ENCODE results near the gene RAMP2. TPM values are rescaled to one million over a fixed set of nuclear protein-coding genes. Genes with fewer than 3 reads are reported as not detected.

The RAMP2 gene
- total RNA-seq, 1 experiment from 2014 or later, result not detected

DNA sequence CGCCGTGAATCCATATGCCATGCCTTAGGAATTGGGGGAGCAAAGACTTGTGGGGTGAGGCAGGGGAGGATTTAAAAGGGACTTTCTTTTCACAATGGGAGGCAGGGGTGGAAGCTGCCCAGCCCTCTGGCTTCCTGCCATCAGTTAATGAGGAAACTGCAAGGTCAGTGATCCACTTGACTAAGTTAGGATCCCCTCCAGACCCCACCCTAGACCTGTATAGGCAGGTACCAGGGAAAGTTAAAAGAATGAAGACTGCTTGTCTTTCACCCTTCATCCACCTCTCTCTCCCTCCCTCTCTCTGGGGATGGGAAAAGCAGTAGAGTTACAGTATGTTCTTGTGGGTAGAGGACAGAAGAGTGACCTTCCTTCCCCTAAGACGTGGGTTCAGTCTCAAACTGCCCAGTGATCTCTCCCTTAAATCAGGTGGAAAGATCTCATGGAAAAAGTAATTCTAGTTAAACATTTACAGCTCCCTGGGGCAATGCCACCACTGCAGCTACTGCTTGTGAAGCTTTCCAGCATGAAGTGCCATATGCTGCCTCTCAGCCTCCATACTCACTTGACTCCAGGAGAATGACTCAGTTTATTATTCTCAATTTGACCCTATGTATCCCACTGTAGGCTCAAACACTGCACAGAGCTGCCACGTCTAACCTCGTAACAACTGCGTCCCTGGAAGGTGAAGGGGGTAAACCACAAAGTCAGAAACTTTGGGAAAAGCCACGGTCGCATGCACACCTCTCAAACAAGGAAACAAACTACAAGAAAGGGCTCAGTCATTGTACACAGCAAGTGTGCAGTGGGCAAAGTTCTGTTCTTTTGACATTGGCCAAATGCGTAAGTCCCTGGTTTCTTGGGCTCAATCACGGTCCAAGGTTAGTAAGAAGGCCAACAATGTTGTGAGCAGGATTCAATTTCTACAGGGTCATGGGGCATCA, 36.3 kb downstream of the RAMP2 start:
- Mint-ChIP-seq H3K4me1 (ENCODE audit: insufficient read depth, unreplicated experiment) (peaks cover 17% of the 10 kb centered on the region), H3K4me3 (ENCODE audit: unreplicated experiment) (peak overlapping the region; percentile 83), H3K36me3 (ENCODE audit: insufficient read depth, unreplicated experiment) (no peaks in the 10 kb centered on the region), H3K27ac (ENCODE audit: low read depth, unreplicated experiment) (peak overlapping the region; percentile 87), H3K9me3 (ENCODE audit: unreplicated experiment) (no peaks in the 10 kb centered on the region), H3K27me3 (ENCODE audit: insufficient read depth, unreplicated experiment) (no peaks in the 10 kb centered on the region)
- DNase-seq (ENCODE audit: unreplicated experiment), result no peak
- ChIA-PET CTCF (interaction anchor here (0.6 to 1.6 kb wide), 3 partner anchors 10 to 117 kb away, joined by 3 to 5 read pairs (median 3); no protein-coding TSS in a partner anchor), POLR2A (interaction anchor here (0.6 to 2.7 kb wide), 12 partner anchors 10 to 74 kb away, joined by 3 to 19 read pairs (median 4); partner anchors contain the start of genes BECN1 and VPS25)
- intact Hi-C loops (cut with micrococcal nuclease), result no loop called here
- TF ChIP-seq, protein P1, sequence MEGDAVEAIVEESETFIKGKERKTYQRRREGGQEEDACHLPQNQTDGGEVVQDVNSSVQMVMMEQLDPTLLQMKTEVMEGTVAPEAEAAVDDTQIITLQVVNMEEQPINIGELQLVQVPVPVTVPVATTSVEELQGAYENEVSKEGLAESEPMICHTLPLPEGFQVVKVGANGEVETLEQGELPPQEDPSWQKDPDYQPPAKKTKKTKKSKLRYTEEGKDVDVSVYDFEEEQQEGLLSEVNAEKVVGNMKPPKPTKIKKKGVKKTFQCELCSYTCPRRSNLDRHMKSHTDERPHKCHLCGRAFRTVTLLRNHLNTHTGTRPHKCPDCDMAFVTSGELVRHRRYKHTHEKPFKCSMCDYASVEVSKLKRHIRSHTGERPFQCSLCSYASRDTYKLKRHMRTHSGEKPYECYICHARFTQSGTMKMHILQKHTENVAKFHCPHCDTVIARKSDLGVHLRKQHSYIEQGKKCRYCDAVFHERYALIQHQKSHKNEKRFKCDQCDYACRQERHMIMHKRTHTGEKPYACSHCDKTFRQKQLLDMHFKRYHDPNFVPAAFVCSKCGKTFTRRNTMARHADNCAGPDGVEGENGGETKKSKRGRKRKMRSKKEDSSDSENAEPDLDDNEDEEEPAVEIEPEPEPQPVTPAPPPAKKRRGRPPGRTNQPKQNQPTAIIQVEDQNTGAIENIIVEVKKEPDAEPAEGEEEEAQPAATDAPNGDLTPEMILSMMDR (IDR thresholded peaks at IDR 0.05; ENCODE audit: unreplicated experiment), result no peak
- TSS peak; percentile 88 for BruUV-seq (replicated peaks)

DNA sequence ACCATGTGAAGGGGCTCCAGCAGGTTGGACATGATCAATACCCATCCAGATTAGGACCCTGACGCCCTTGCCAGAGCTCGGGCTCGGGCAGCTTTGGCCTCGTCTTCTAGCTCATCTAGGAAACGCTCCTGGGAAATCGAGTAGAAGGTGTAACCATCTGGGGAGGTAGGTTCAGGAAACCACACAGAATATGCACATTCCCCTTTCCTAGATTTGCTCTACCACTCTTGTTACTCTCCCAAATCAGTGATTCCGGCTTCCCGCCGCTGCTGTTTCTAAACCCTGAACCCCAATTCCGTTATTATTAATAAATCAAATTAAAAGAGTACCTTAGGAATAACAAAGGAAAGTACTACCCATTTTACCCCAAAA, 37.0 kb downstream of the RAMP2 start:
- peaks cover 17% of the 10 kb centered on the region for H3K4me1 Mint-ChIP-seq (ENCODE audit: insufficient read depth, unreplicated experiment)
- H3K4me3 Mint-ChIP-seq (ENCODE audit: unreplicated experiment), result peak overlapping the region; percentile 83
- TF ChIP-seq, protein P1 (IDR thresholded peaks at IDR 0.05; ENCODE audit: unreplicated experiment), result no peak
- no peak for DNase-seq (ENCODE audit: unreplicated experiment)
- peak overlapping the region; percentile 87 for H3K27ac Mint-ChIP-seq (ENCODE audit: low read depth, unreplicated experiment)
- H3K36me3 Mint-ChIP-seq (ENCODE audit: insufficient read depth, unreplicated experiment), result no peaks in the 10 kb centered on the region
- BruUV-seq (replicated peaks), result no TSS peak
- no peaks in the 10 kb centered on the region for H3K9me3 Mint-ChIP-seq (ENCODE audit: unreplicated experiment)
- CTCF ChIA-PET, result interaction anchor here (0.6 to 1.6 kb wide), 2 partner anchors 34 to 118 kb away, joined by 3 to 5 read pairs; no protein-coding TSS in a partner anchor
- POLR2A ChIA-PET, result interaction anchor here (0.6 to 2.7 kb wide), 17 partner anchors 9 to 374 kb away, joined by 3 to 19 read pairs (median 3); partner anchors contain the start of genes BECN1 and VPS25
- H3K27me3 Mint-ChIP-seq (ENCODE audit: insufficient read depth, unreplicated experiment), result no peaks in the 10 kb centered on the region
- intact Hi-C loops (cut with micrococcal nuclease), result no loop called here

DNA sequence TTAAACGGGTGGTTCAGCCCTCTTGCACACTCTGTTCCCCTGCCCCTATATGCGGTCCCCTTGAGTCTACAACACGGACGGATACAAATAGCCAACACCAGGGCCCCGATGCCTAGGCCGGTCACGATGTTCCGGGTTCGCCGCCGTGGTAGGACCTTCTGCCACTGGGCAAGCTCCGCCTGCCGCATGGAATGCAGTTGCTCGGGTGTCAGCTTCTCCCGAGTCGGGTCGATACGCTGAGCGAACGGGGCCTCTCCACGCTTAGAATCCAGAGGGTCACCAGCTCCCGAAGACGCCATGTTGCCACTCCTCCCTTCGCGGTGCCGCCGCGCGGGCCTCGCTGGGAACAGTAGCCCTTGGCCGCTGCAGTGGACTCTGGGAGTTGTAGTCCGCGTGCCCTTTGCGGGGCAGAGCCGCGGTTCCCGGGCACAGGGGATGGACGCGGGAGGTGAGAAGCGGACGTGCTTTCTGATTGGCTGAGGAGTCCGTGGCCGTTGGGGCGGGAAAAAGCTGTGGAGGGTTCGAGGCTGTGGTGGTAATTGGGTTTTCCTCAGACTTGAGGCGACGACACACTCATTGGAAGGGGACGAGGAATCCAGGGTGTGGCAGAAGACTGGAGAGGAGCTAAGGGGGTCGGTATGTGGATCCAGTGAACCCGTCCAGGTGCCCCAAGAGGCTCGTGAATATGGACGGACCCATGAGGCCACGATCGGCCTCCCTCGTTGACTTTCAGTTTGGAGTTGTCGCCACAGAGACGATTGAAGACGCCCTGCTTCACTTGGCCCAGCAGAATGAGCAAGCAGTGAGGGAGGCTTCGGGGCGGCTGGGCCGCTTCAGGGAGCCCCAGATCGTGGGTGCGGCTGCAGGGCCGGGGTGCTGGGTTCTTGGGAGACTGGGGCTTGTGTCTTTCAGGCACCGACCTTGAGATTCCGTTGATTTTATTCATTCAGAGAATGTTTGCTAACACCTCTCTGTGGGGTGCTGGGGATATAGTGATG, 37.7 kb downstream of the RAMP2 start, which contains the start of the genes CNTD1 and COA3:
CNTD1 (plus strand) TSS at position 479 of the 998 bp plus-strand sequence; CDS start at position 686, 207 bp downstream.
COA3 (minus strand) TSS at position 322 of the 998 bp plus-strand sequence; CDS start at position 299, 23 bp downstream.
- Mint-ChIP-seq H3K27ac (ENCODE audit: low read depth, unreplicated experiment) (peak within 1 kb of the TSS; percentile 87), H3K9me3 (ENCODE audit: unreplicated experiment) (no peaks in the 10 kb centered on the region), H3K4me1 (ENCODE audit: insufficient read depth, unreplicated experiment) (peaks cover 17% of the 10 kb centered on the region), H3K36me3 (ENCODE audit: insufficient read depth, unreplicated experiment) (no peaks in the 10 kb centered on the region), H3K4me3 (ENCODE audit: unreplicated experiment) (peak within 1 kb of the TSS; percentile 83), H3K27me3 (ENCODE audit: insufficient read depth, unreplicated experiment) (no peaks in the 10 kb centered on the region)
- peak; percentile 86 for DNase-seq (ENCODE audit: unreplicated experiment)
- CTCF ChIA-PET, result interaction anchor here (1.6 kb wide), 1 partner anchor 35 kb away, joined by 5 read pairs; no protein-coding TSS in a partner anchor
- POLR2A ChIA-PET, result interaction anchor here (0.6 to 2.7 kb wide), 16 partner anchors 9 to 373 kb away, joined by 3 to 19 read pairs (median 4); partner anchors contain the start of genes BECN1 and VPS25
- TF ChIP-seq, protein P1 (IDR thresholded peaks at IDR 0.05; ENCODE audit: unreplicated experiment), result no peak
- no TSS peak for BruUV-seq (replicated peaks)
- intact Hi-C loops (cut with micrococcal nuclease), result no loop called here
